K562 (cell line): ENCODE results near the gene GUK1. TPM values are rescaled to one million over a fixed set of nuclear protein-coding genes. Genes with fewer than 3 reads are reported as not detected.

Source experiments
- C11orf30 ChIP-seq: fragments of 450-650 bp; IDR thresholded peaks from 2 replicates; pipeline ENCODE4 v1.6.1; 2016; ENCODE audit warnings: low read depth, mild to moderate bottlenecking
- CBFA2T2 ChIP-seq: fragments of 450-650 bp; conservative IDR thresholded peaks from 2 replicates; pipeline ENCODE4 v1.6.1; 2017; ENCODE audit warnings: mild to moderate bottlenecking
- CBX1 ChIP-seq: sonication (generic); IDR thresholded peaks from 2 replicates; pipeline ENCODE4 v1.6.1; 2016; ENCODE audit warnings: antibody characterized with exemption, low read depth, mild to moderate bottlenecking
- CHAMP1 ChIP-seq: fragments of 450-650 bp; IDR thresholded peaks from 2 replicates; pipeline ENCODE4 v1.6.1; 2016; ENCODE audit warnings: mild to moderate bottlenecking
- CHD2 ChIP-seq: IDR thresholded peaks from 2 replicates; pipeline ENCODE4 v1.6.1; 2011; ENCODE audit warnings: low read depth, low read length
- CREM ChIP-seq: IDR thresholded peaks from 2 replicates; pipeline ENCODE4 v1.6.1; 2014; ENCODE audit warnings: antibody characterized with exemption, low read depth
- FOXA3 ChIP-seq, 2 experiments: fragments of 450-650 bp in 1 of 2; sonication (generic) in 1 of 2; formaldehyde crosslinking; IDR thresholded peaks in 1 of 2; conservative IDR thresholded peaks in 1 of 2; 2 replicates each; pipeline versions ENCODE4 v1.4.0 to v1.8.0; 2020 to 2022; ENCODE audit warnings: mild to moderate bottlenecking in 2 of 2, missing genetic modification reagents in 1 of 2
- KAT8 ChIP-seq: fragments of 450-650 bp; IDR thresholded peaks from 2 replicates; pipeline ENCODE4 v1.6.1; 2016; ENCODE audit warnings: low read depth, mild to moderate bottlenecking
- MLLT1 ChIP-seq, 2 experiments: fragments of 450-650 bp; IDR thresholded peaks; 2 replicates each; pipeline ENCODE4 v1.6.1; 2016
- MTA3 ChIP-seq: fragments of 450-650 bp; formaldehyde crosslinking; IDR thresholded peaks from 2 replicates; pipeline ENCODE4 v1.6.1; 2017; ENCODE audit warnings: mild to moderate bottlenecking, borderline replicate concordance
- NFATC3 ChIP-seq: fragments of 450-650 bp; IDR thresholded peaks from 2 replicates; pipeline ENCODE4 v1.6.1; 2017; ENCODE audit warnings: mild to moderate bottlenecking
- TBL1XR1 ChIP-seq, 2 experiments: IDR thresholded peaks; 2 replicates each; pipeline ENCODE4 v1.6.1; 2012; ENCODE audit warnings: improper control_type of control experiment in 2 of 2, low read length in 2 of 2, mild to moderate bottlenecking in 1 of 2
- ZBTB5 ChIP-seq: fragments of 450-650 bp; IDR thresholded peaks from 2 replicates; pipeline ENCODE4 v1.6.1; 2017; ENCODE audit warnings: antibody characterized with exemption
- ZNF143 ChIP-seq: sonication (generic); formaldehyde crosslinking; IDR thresholded peaks from 2 replicates; pipeline ENCODE4 v1.9.0; 2022; ENCODE audit warnings: mild to moderate bottlenecking, missing genetic modification reagents
- ZNF583 ChIP-seq: fragments of 250-450 bp; sonication (Bioruptor Pico); IDR thresholded peaks from 2 replicates; pipeline ENCODE4 v1.4.0; 2020
- ZNF655 ChIP-seq: fragments of 250-450 bp; sonication (Bioruptor Pico); IDR thresholded peaks from 2 replicates; pipeline ENCODE4 v1.5.0; 2021
- ZNF79 ChIP-seq: fragments of 250-450 bp; sonication (Bioruptor Pico); IDR thresholded peaks from 2 replicates; pipeline ENCODE4 v1.4.0; 2020; ENCODE audit warnings: low read depth, mild to moderate bottlenecking, moderate library complexity
- polyA plus RNA-seq, 8 experiments: library from polyadenylated mRNA; depleted of rRNA in 4 of 8; stranded (reverse) in 5 of 8; unstranded in 3 of 8; fragments of >200 nt; fragmentation: Nextera tagmentation in 2 of 8; fragmentation: Illumina TruSeq in 1 of 8; extraction: Ambion mirVana in 2 of 8; extraction: Trizol in 1 of 8; gene quantifications; 2 replicates each; pipeline versions ENCODE4 v1.2.1 to v1.2.3, GENCODE V29; 2011 to 2014; ENCODE audit warnings: inconsistent platforms in 1 of 8, missing spikeins in 1 of 8
- total RNA-seq, 7 experiments: library from RNA; depleted of rRNA in 6 of 7; stranded (reverse); fragments of >200 nt in 6 of 7; fragmentation: Illumina TruSeq in 2 of 7; extraction: Trizol in 2 of 7; gene quantifications; 2 replicates each; pipeline versions ENCODE4 v1.2.1 to v1.2.3, GENCODE V29; 2011 to 2021; ENCODE audit warnings: low replicate concordance in 1 of 7
- TF ChIP-seq, protein P1 (sequence below): fragments of 250-450 bp; sonication (Bioruptor Pico); IDR thresholded peaks from 2 replicates; pipeline ENCODE4 v1.9.0; 2021; ENCODE audit warnings: mild to moderate bottlenecking, inconsistent platforms

The GUK1 gene
- total and polyA plus RNA-seq, 9 of the 15 experiments (the other 6 are each of a cell fraction or from before 2014, with no cell fraction given) = 7.0 to 331 (median 132) TPM

DNA sequence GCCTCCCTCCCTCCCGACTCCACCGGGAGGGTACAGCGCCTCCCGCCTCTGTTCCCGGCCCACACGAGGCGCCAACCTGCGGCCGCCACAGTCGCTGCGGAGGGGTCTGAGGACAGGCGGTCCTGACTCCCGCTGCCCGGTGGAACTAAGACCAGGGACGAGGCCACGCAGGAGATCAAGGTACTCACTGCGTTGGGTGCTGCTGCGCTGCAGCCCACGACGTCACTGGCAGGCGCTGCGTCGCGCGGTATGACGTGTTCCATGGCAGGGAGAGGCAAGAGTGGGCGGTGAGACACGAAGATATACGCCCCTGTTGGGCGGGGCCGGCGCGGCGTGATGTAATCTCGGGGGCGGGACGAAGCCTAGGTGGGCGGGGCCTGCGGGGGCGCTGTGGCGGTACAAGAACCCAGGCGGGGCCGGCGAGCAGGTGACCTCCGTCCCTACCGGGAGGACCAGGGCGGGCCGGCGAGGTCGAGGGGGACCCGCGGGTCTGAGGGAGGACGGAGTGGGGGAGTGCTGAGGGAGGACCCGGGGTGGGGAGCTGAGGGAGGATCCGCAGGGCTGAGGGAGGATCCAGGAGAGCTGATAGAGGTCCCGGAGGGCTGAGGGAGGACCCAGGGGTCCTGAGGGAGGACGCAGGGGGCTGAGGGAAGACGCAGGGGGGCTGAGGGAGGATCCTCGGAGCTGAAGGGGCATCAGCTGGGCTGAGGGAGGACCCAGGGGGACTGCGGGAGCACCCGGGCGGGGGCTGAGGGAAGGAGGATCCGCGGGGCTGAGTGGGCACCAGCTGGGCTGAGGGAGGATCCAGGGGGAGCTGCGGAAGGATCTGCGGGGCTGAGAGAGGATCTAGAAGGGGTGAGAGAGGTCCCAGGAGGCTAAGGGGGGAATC, 30.8 kb upstream of the GUK1 start, which contains the start of gene MRPL55 (continued):
- TF ChIP-seq MLLT1 (IDR thresholded peaks at IDR 0.05) = peak in 1 of 2 experiments; percentile 95; a peak in 2 of 4 replicates
- TF ChIP-seq, protein P1, sequence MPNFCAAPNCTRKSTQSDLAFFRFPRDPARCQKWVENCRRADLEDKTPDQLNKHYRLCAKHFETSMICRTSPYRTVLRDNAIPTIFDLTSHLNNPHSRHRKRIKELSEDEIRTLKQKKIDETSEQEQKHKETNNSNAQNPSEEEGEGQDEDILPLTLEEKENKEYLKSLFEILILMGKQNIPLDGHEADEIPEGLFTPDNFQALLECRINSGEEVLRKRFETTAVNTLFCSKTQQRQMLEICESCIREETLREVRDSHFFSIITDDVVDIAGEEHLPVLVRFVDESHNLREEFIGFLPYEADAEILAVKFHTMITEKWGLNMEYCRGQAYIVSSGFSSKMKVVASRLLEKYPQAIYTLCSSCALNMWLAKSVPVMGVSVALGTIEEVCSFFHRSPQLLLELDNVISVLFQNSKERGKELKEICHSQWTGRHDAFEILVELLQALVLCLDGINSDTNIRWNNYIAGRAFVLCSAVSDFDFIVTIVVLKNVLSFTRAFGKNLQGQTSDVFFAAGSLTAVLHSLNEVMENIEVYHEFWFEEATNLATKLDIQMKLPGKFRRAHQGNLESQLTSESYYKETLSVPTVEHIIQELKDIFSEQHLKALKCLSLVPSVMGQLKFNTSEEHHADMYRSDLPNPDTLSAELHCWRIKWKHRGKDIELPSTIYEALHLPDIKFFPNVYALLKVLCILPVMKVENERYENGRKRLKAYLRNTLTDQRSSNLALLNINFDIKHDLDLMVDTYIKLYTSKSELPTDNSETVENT (CRISPR knock-in tag) = 0 out of 2 replicates have a peak, but pooled peaks have one; percentile 15
- peak; percentile 82; the same call in 1 of the 2 replicates for TF ChIP-seq MTA3
- TF ChIP-seq KAT8 = no peak
- no peak for TF ChIP-seq CHAMP1
- TF ChIP-seq CHD2 = peak; percentile 53; the same call in 1 of the 2 replicates
- TF ChIP-seq CBX1 = 0 out of 2 replicates have a peak, but pooled peaks have one; percentile 81
- TF ChIP-seq ZNF583 (CRISPR knock-in tag) = no peak
- TF ChIP-seq ZBTB5 = no peak
- peak in 1 of 2 experiments; percentile 99 for TF ChIP-seq TBL1XR1 (IDR thresholded peaks at IDR 0.05; ENCODE audit: low read length in 2 of 2)
- TF ChIP-seq FOXA3 (CRISPR knock-in tag; conservative IDR thresholded peaks at IDR 0.05 in 1 of 2, IDR thresholded peaks at IDR 0.05 in 1 of 2) = peak in 1 of 2 experiments; percentile 38; a peak in 1 of 4 replicates
- no peak for TF ChIP-seq ZNF655
- no peak for TF ChIP-seq ZNF79 (CRISPR knock-in tag)
- no peak for TF ChIP-seq ZNF143 (CRISPR knock-in tag)
- TF ChIP-seq C11orf30 = peak; percentile 99
- TF ChIP-seq NFATC3 = no peak
- no peak for TF ChIP-seq CBFA2T2
- peak; percentile 100 for TF ChIP-seq CREM
